Inferior parietal cortex (tissue), 1 donor: ENCODE measurements around the gene GALR3.

ENCODE experiments used
- DNase-seq: peaks from one replicate; pipeline ENCODE4 v3.0.0-alpha.2; 2016; ENCODE audit errors: extremely low spot score

The GALR3 gene

DNA sequence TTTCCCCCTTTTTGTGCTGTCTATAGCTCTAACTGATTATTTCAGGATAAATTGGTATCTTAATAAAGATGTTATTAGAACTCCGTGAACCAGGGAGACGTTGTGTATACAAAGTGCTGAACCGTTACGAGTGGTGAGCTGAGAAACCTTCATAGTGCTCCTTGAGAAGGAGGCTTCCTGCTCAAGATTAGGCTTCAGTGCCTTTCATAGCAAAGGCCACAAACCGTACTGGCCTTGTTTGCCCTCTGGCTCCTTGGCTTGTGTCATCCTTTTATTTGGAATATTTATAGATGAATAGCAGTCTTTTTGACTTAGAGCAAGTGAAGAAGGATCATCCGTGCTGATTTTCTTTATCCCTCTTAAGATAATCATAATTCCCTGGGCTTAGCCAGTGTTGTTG lies 42.3 kb downstream of the GALR3 start:
- no peak for DNase-seq

DNA sequence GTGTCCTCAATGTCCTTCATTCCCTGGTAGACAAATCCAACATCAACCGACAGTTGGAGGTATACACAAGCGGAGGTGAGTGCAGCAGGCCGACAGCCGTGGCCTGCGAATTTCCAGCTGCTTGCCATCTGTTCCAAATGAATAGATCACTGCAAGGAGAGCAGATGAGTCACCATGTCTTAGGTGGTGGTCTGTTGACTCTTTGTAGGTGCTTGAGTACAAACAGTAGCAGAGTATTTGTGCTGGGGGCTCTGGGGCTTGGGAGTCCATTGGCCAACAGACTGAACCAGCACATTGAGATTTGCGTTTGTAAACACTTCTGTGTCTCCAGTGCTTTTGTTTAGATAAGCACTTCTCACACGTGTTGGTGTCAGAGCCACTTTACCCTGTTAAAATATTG lies 47.1 kb downstream of the GALR3 start:
- DNase-seq = no peak
